Choroid plexus epithelial cell (primary cell): ENCODE results near the gene ABTB2.

ENCODE experiments used
- DNase-seq: peaks from one replicate; pipeline ENCODE4 v3.0.0-alpha.2; 2010; ENCODE audit warnings: low read depth
- H3K4me3 ChIP-seq: 2 replicates; pipeline ENCODE4 v1.5.1; 2011; ENCODE audit warnings: low read depth, mild to moderate bottlenecking, control low read depth, low read length, moderate library complexity
- CTCF ChIP-seq: conservative IDR thresholded peaks from 2 replicates; pipeline ENCODE4 v1.5.1; 2011; ENCODE audit warnings: low read depth, mild to moderate bottlenecking, control low read depth, inconsistent platforms, low read length, moderate library complexity

ABTB2 gene

GRCh38 chr11:34284811-34285481 lies 72.9 kb downstream of the ABTB2 start:
- H3K4me3 ChIP-seq, result no peak overlapping the region
- no peak for DNase-seq
- TF ChIP-seq CTCF, result no peak

- H3K4me3 ChIP-seq, result no peak overlapping the region
- no peak for DNase-seq
- no peak for TF ChIP-seq CTCF
Measured at GRCh38 chr11:34284156-34284555, 73.7 kb downstream of the ABTB2 start.

DNA sequence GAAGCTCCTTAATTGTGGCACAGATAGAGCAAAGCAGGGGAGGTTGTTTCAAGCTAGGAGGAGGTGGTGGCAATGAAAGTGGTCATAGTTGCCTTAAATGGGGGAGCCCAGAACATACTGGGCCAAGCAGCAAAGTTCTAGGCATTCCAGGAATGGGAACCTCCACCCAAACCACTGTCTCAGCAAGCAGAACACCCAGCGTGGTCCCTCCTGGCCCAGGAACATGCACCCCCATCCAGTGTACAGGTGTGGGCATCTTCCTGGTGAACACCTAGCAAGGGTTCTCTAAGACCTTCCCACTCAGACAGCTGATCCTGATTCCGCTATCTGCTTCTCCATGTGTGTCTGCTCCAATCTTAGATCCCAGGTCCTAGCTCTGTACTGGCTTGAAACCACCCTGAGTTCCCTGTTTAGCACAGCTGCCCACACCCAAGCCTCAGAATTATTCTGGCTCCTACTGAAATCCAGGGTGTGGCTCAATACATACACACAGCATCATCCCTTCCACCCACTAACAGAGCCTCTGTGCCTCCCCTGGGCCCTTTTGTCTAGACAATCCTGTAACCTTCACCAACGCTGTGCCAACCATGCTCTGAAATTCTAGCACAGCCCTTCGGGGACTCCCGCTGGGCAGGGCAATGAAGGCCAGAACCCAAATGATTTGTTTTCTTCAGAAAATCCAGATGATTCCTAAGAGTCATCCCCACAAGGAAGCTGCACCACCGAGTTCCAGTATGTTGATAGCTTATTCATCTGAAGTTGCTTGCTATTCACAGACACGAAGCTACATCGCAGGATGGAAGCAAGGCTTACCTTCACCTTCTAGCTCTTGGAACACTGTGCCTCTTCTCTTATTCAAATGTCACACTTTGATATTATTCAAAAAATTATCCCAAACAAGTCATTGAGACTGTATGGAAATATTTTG lies 76.6 kb downstream of the ABTB2 start:
- no peak for TF ChIP-seq CTCF
- no peak for DNase-seq
- no peak overlapping the region for H3K4me3 ChIP-seq

DNA sequence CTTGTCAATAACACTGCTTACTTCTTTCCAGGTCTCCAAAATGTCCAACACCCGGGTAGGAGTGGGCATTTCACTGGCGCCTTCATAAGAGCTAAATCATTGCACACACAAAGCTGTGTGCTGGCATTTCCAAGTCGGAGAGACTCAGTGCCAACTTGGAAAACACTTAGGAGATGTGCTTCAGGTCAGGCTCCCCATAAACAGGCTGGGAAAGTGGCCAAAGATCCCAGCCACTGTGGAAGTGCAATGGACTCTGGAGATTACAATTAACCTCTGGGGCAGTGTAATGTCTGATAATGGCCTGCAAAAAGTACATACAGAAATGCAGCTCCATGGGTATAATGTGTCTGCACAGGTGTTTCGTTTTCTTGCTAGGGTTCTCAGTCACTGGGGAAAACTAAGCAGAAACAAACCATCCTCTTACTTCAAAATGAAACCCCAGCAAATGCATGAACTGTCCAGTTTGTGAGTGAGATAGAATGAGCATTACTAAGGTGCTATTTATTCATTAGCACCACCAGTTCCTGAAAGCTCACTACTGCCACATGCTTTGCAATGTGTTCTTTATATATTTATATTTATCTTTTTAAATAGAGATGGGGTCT lies 79.0 kb downstream of the ABTB2 start:
- DNase-seq, result no peak
- no peak for TF ChIP-seq CTCF
- no peak overlapping the region for H3K4me3 ChIP-seq

GRCh38 chr11:34278175-34278574 lies 79.6 kb downstream of the ABTB2 start:
- TF ChIP-seq CTCF, result no peak
- H3K4me3 ChIP-seq, result no peak overlapping the region
- DNase-seq, result no peak

- TF ChIP-seq CTCF, result no peak
- DNase-seq, result no peak
- H3K4me3 ChIP-seq, result no peak overlapping the region
Measured at GRCh38 chr11:34277171-34277570, 80.6 kb downstream of the ABTB2 start.
